GM18505 (cell line): ENCODE data around the gene TMED6.

Source experiments
- ATAC-seq: cut with Tn5 transposase; IDR thresholded peaks from one replicate; pipeline ENCODE4 v1.9.1; 2021; ENCODE audit not compliant: unreplicated experiment
- POLR2A ChIP-seq: IDR thresholded peaks from 4 replicates; pipeline ENCODE4 v1.6.1; 2011; ENCODE audit warnings: borderline replicate concordance; ENCODE audit not compliant: insufficient read depth, insufficient read length; ENCODE audit errors: extremely low read depth

TMED6 gene

DNA sequence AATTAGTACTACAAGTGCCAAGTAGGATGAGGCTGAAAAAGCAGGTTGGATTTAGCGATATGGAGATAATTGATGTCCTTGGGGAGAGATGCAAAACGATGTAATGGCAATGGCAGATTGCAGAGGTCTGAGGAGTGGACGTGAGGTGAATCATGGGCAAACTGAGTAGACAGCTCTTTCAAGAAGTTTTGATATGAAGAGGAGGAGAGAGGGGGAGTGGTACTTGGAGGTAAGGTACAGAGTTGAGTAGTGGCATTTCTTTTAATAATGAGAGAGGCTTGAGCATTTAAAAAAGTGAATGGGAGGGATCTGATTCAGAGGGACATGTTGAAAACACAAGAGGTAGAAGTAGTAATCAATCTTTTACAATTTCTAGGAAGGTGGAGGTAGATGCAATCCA lies 58.2 kb downstream of the TMED6 start:
- TF ChIP-seq POLR2A: no peak
- ATAC-seq: no peak
